Right cardiac atrium (tissue), 5 donors: ENCODE data around the gene GHR. TPM values are rescaled to one million over a fixed set of nuclear protein-coding genes. Genes with fewer than 3 reads are reported as not detected.
A peak's percentile ranks its signal among the peaks of the same experiment; 100 is the strongest.

Experiments
- ATAC-seq, 2 donors: fragments of 200-7000 bp; cut with Tn5 transposase; one replicate each; pipeline versions ENCODE4 v1.8.0 to v1.9.1; 2020; ENCODE audit warnings: moderate library complexity in 2 of 2, mild to moderate bottlenecking in 1 of 2
- DNase-seq, 3 donors: peaks; one replicate each; pipeline ENCODE4 v3.0.0-alpha.2; 2020
- H3K27ac ChIP-seq: one replicate; pipeline ENCODE4 v1.5.1; 2013; ENCODE audit warnings: mild to moderate bottlenecking, low read length, control low read depth, moderate library complexity
- H3K27me3 ChIP-seq: one replicate; pipeline ENCODE4 v1.6.1; 2013; ENCODE audit not compliant: control insufficient read depth, insufficient read depth
- H3K4me1 ChIP-seq: one replicate; pipeline ENCODE4 v1.6.1; 2013; ENCODE audit warnings: low read length; ENCODE audit not compliant: control insufficient read depth, insufficient read depth
- H3K4me3 ChIP-seq: one replicate; pipeline ENCODE4 v1.5.1; 2013; ENCODE audit warnings: low read length, control low read depth
- H3K9me3 ChIP-seq: one replicate; pipeline ENCODE4 v1.6.1; 2013; ENCODE audit warnings: low read length; ENCODE audit not compliant: control insufficient read depth
- WGBS: extraction: QIAGEN DNeasy Blood & Tissue Kit; methylation state at CpG from one replicate; pipeline ENCODE4 v1.1.7; 2013; 5-methylcytosine and 5-hydroxymethylcytosine counted together
- intact Hi-C, 4 donors: fragments of 100-400 bp; cut with DNase I; formaldehyde crosslinking; loops; one replicate each; pipeline versions ENCODE4 v1.11.0 to v1.14.0; 2022 to 2023
- polyA plus RNA-seq: library from polyadenylated mRNA; stranded (reverse); fragments of 200-250 nt; gene quantifications from one replicate; pipeline ENCODE4 v1.2.3, GENCODE V29; 2013
- total RNA-seq, 4 donors: library from RNA; stranded (reverse); fragmentation: NEBNext Ultra II Directional; extraction: Animal tissue kit (Norgen Biotek cat#: 25700); gene quantifications; one replicate each; pipeline ENCODE4 v1.2.1, GENCODE V29; 2021
- donor health status: healthy with polysubstance abuse.
- donor health status: DM: no; HTN: yes; CAD: no.
- donor health status: DM: no; HTN: no; CAD: no.
- donor health status: DM: no; HTN: yes; CAD: no; lungs with severe emphysema.
- donor health status: DM: yes; HTN: yes; CAD: no.

Gene GHR
- total and polyA plus RNA-seq, 5 donors, result 8.1 to 21.8 (median 15.3) TPM

- no peak overlapping the region for H3K27ac ChIP-seq
- H3K4me3 ChIP-seq, result no peak overlapping the region
- DNase-seq (no peak), ATAC-seq (no peak)
- intact Hi-C loops, result loop anchor here in 1 of 4 donors (10.0 kb wide), 1 partner anchor 68 kb away; no protein-coding TSS in a partner anchor
- WGBS, result 85% methylated on average over 4 of the region's 4 CpGs
- no peaks in the 10 kb centered on the region for H3K9me3 ChIP-seq
- H3K27me3 ChIP-seq, result no peaks in the 10 kb centered on the region
- H3K4me1 ChIP-seq, result peaks cover 7% of the 10 kb centered on the region
These were observed 93.2 kb downstream of the GHR start for GRCh38 chr5:42516282-42517042.

GRCh38 chr5:42517164-42517563 is 93.9 kb downstream of the GHR start:
- intact Hi-C loops, result loop anchor here in 1 of 4 donors (10.0 kb wide), 1 partner anchor 68 kb away; no protein-coding TSS in a partner anchor
- no peaks in the 10 kb centered on the region for H3K27me3 ChIP-seq
- peaks cover 7% of the 10 kb centered on the region for H3K4me1 ChIP-seq
- no peak for DNase-seq
- no peak overlapping the region for H3K27ac ChIP-seq
- no peak for ATAC-seq
- H3K4me3 ChIP-seq, result no peak overlapping the region
- H3K9me3 ChIP-seq, result no peaks in the 10 kb centered on the region
- 59% methylated on average over 2 of the region's 2 CpGs for WGBS

- ATAC-seq (peak; percentile 65 to 80), DNase-seq (no peak)
- H3K27ac ChIP-seq, result no peak overlapping the region
- H3K4me1 ChIP-seq, result peaks cover 7% of the 10 kb centered on the region
- H3K4me3 ChIP-seq, result no peak overlapping the region
- no peaks in the 10 kb centered on the region for H3K9me3 ChIP-seq
- no peaks in the 10 kb centered on the region for H3K27me3 ChIP-seq
- WGBS, result 52% methylated on average over 8 of the region's 8 CpGs
- intact Hi-C loops, result loop anchor here in 1 of 4 donors (10.0 kb wide), 1 partner anchor 66 kb away; no protein-coding TSS in a partner anchor
These were observed 95.5 kb downstream of the GHR start for GRCh38 chr5:42518595-42519221.

GRCh38 chr5:42520203-42520602 is 97.0 kb downstream of the GHR start:
- H3K27ac ChIP-seq, result no peak overlapping the region
- H3K9me3 ChIP-seq, result no peaks in the 10 kb centered on the region
- ATAC-seq (no peak), DNase-seq (no peak)
- no peaks in the 10 kb centered on the region for H3K27me3 ChIP-seq
- no peak overlapping the region for H3K4me3 ChIP-seq
- intact Hi-C loops, result no loop called here
- peaks cover 4% of the 10 kb centered on the region for H3K4me1 ChIP-seq

GRCh38 chr5:42520957-42521356 is 97.7 kb downstream of the GHR start:
- no peak for ATAC-seq
- H3K27ac ChIP-seq, result no peak overlapping the region
- no peaks in the 10 kb centered on the region for H3K9me3 ChIP-seq
- H3K4me1 ChIP-seq, result peaks cover 4% of the 10 kb centered on the region
- 80% methylated on average over 4 of the region's 4 CpGs for WGBS
- no peaks in the 10 kb centered on the region for H3K27me3 ChIP-seq
- intact Hi-C loops, result no loop called here
- H3K4me3 ChIP-seq, result no peak overlapping the region
- DNase-seq, result no peak

GRCh38 chr5:42521406-42521805 is 98.2 kb downstream of the GHR start:
- Histone ChIP-seq H3K4me3 (no peak overlapping the region), H3K4me1 (peaks cover 4% of the 10 kb centered on the region), H3K27ac (no peak overlapping the region), H3K27me3 (no peaks in the 10 kb centered on the region), H3K9me3 (no peaks in the 10 kb centered on the region)
- DNase-seq (no peak), ATAC-seq (no peak)
- WGBS, result 67% methylated on average over 2 of the region's 2 CpGs
- intact Hi-C loops, result no loop called here

GRCh38 chr5:42522783-42523182 is 99.5 kb downstream of the GHR start:
- Histone ChIP-seq H3K9me3 (no peaks in the 10 kb centered on the region), H3K27me3 (no peaks in the 10 kb centered on the region), H3K4me3 (no peak overlapping the region), H3K4me1 (peaks cover 2% of the 10 kb centered on the region), H3K27ac (no peak overlapping the region)
- intact Hi-C loops, result no loop called here
- 33% methylated on average over 1 of the region's 1 CpG for WGBS
- ATAC-seq (no peak), DNase-seq (no peak)

GRCh38 chr5:42526179-42526578 is 102.9 kb downstream of the GHR start:
- Histone ChIP-seq H3K9me3 (no peaks in the 10 kb centered on the region), H3K27me3 (no peaks in the 10 kb centered on the region), H3K4me1 (no peaks in the 10 kb centered on the region), H3K27ac (no peak overlapping the region), H3K4me3 (no peak overlapping the region)
- 94% methylated on average over 1 of the region's 1 CpG for WGBS
- ATAC-seq (no peak), DNase-seq (no peak)
- intact Hi-C loops, result no loop called here

- DNase-seq, result no peak
- WGBS, result 62% methylated on average over 2 of the region's 2 CpGs
- Histone ChIP-seq H3K4me3 (no peak overlapping the region), H3K9me3 (no peaks in the 10 kb centered on the region), H3K4me1 (no peaks in the 10 kb centered on the region), H3K27me3 (no peaks in the 10 kb centered on the region), H3K27ac (no peak overlapping the region)
- intact Hi-C loops, result no loop called here
- ATAC-seq, result peak in 1 of 2 donors; percentile 56
These were observed 108.4 kb downstream of the GHR start for GRCh38 chr5:42531611-42532010.

- ATAC-seq (no peak), DNase-seq (no peak)
- no peak overlapping the region for H3K27ac ChIP-seq
- intact Hi-C loops, result no loop called here
- H3K4me3 ChIP-seq, result no peak overlapping the region
- H3K27me3 ChIP-seq, result no peaks in the 10 kb centered on the region
- peaks cover under 1% of the 10 kb centered on the region for H3K4me1 ChIP-seq
- no peaks in the 10 kb centered on the region for H3K9me3 ChIP-seq
These were observed 118.9 kb downstream of the GHR start for GRCh38 chr5:42542106-42542505.

GRCh38 chr5:42543774-42544173 is 120.5 kb downstream of the GHR start:
- Histone ChIP-seq H3K27me3 (no peaks in the 10 kb centered on the region), H3K4me1 (peaks cover 3% of the 10 kb centered on the region), H3K4me3 (no peak overlapping the region), H3K27ac (no peak overlapping the region), H3K9me3 (no peaks in the 10 kb centered on the region)
- DNase-seq (no peak), ATAC-seq (no peak)
- intact Hi-C loops, result no loop called here
- WGBS, result 60% methylated on average over 3 of the region's 3 CpGs
